Measurements from ENCODE around the gene SIPA1L3. TPM values are rescaled to one million over a fixed set of nuclear protein-coding genes. Genes with fewer than 3 reads are reported as not detected.
A peak's percentile ranks its signal among the peaks of the same experiment; 100 is the strongest.

The SIPA1L3 gene
- total RNA-seq, 1 donor from 2014 or later: 63.2 TPM

DNA sequence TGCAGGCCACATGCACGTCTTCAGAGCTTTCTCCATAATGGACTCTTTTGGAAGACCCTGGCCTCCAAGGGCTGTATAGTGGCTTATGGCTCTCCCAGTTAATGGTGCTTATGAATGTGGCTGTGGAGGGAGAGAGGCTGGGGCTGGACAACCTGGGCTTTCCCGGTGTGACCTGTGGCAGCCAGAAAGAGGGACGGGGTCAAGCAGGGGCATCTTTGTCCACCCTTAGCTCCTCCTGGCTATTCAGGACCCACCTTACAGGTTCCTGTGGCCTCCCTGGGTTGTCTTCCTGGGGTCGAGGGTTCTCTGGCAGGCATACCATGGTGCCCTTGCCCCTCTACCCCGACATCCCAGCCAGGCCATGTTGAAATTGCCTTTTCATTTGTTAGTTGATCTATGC is 75.6 kb downstream of the SIPA1L3 start:
- ATAC-seq: no peak
- no peaks in the 10 kb centered on the region for H3K27me3 ChIP-seq (ENCODE audit: low read depth)
- TF ChIP-seq CTCF (IDR thresholded peaks at IDR 0.05): no peak
- intact Hi-C loops (cut with DNase I): no loop called here
- no peak overlapping the region for H3K27ac ChIP-seq
- H3K4me3 ChIP-seq: no peak overlapping the region
- peak; percentile 3 for DNase-seq
- H3K4me1 ChIP-seq: peaks cover 34% of the 10 kb centered on the region
- no peaks in the 10 kb centered on the region for H3K9me3 ChIP-seq
- no peaks in the 10 kb centered on the region for H3K36me3 ChIP-seq

- no peak for TF ChIP-seq CTCF (IDR thresholded peaks at IDR 0.05)
- Histone ChIP-seq H3K4me3 (no peak overlapping the region), H3K9me3 (no peaks in the 10 kb centered on the region), H3K36me3 (no peaks in the 10 kb centered on the region), H3K4me1 (peaks cover 34% of the 10 kb centered on the region), H3K27ac (no peak overlapping the region), H3K27me3 (ENCODE audit: low read depth) (no peaks in the 10 kb centered on the region)
- ATAC-seq (no peak), DNase-seq (no peak)
- intact Hi-C loops (cut with DNase I): no loop called here
These were observed 76.1 kb downstream of the SIPA1L3 start for GRCh38 chr19:37983153-37983552.

DNA sequence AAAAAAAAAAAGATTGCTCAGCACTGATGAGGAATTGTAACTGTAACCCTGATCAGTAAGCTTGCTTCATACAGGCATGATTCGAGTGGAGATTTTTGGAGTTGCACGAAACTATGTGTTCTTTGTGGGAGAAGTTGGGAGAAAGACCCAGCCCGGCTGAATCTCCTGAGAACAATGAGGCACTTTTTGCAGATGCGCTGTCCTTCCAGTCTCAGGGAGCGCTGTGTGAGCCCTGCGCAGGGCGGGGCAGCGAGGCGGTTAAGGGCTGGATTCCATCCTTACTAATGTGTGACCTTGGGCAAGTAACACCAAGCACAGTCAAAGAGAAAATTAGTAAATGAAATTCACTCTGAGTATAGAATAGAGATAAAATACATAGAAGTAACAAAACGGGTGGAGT is 76.9 kb downstream of the SIPA1L3 start:
- no peaks in the 10 kb centered on the region for H3K36me3 ChIP-seq
- no peak overlapping the region for H3K4me3 ChIP-seq
- no peak overlapping the region for H3K27ac ChIP-seq
- no peak for ATAC-seq
- peaks cover 34% of the 10 kb centered on the region for H3K4me1 ChIP-seq
- peak; percentile 25 for DNase-seq
- no peaks in the 10 kb centered on the region for H3K27me3 ChIP-seq (ENCODE audit: low read depth)
- TF ChIP-seq CTCF (IDR thresholded peaks at IDR 0.05): no peak
- intact Hi-C loops (cut with DNase I): no loop called here
- no peaks in the 10 kb centered on the region for H3K9me3 ChIP-seq

- DNase-seq: no peak
- H3K27me3 ChIP-seq (ENCODE audit: low read depth): no peaks in the 10 kb centered on the region
These were observed 79.2 kb downstream of the SIPA1L3 start for GRCh38 chr19:37986048-37986750.

More at GRCh38 chr19:37986048-37986750, 79.2 kb downstream of the SIPA1L3 start:
- Histone ChIP-seq H3K4me1 (peaks cover 30% of the 10 kb centered on the region), H3K36me3 (no peaks in the 10 kb centered on the region), H3K4me3 (no peak overlapping the region), H3K9me3 (no peaks in the 10 kb centered on the region), H3K27ac (no peak overlapping the region)
- intact Hi-C loops (cut with DNase I): no loop called here
- TF ChIP-seq CTCF (IDR thresholded peaks at IDR 0.05): no peak
- ATAC-seq: no peak
